ENCODE data around the gene FAF1.

GRCh38 chr1:50438945-50439344, 521.1 kb downstream of the FAF1 start:
- TF ChIP-seq CTCF (IDR thresholded peaks at IDR 0.05; ENCODE audit: low read depth, low read length, poor library complexity, severe bottlenecking) (no peak), EZH2phosphoT487 (IDR thresholded peaks at IDR 0.05; ENCODE audit: borderline replicate concordance, low read length) (no peak)

Measured in DOHH2 (cell line).